KMS-11 (cell line): ENCODE measurements around the gene EXPH5.

Source experiments
- H2AFZ ChIP-seq: fragments of 200-600 bp; sonication (generic); 2 replicates; pipeline ENCODE4 v1.6.1; 2016; ENCODE audit warnings: antibody characterized with exemption, mixed run types, low read depth
- H3K27ac ChIP-seq: fragments of 200-600 bp; sonication (generic); 2 replicates; pipeline ENCODE4 v1.6.1; 2016; ENCODE audit warnings: mild to moderate bottlenecking, mixed run types
- H3K27me3 ChIP-seq: fragments of 200-600 bp; sonication (generic); 2 replicates; pipeline ENCODE4 v1.6.1; 2017; ENCODE audit warnings: mild to moderate bottlenecking, low read depth, mixed run types, moderate library complexity; ENCODE audit not compliant: insufficient read depth
- H3K36me3 ChIP-seq: fragments of 200-600 bp; sonication (generic); 2 replicates; pipeline ENCODE4 v1.6.1; 2017; ENCODE audit warnings: mild to moderate bottlenecking, mixed run types; ENCODE audit not compliant: insufficient read depth
- H3K4me1 ChIP-seq: fragments of 200-600 bp; sonication (generic); 2 replicates; pipeline ENCODE4 v1.6.1; 2016; ENCODE audit warnings: mild to moderate bottlenecking, low read depth, mixed run types; ENCODE audit not compliant: poor library complexity, severe bottlenecking
- H3K4me2 ChIP-seq: fragments of 200-600 bp; sonication (generic); 2 replicates; pipeline ENCODE4 v1.7.0; 2016; ENCODE audit warnings: mild to moderate bottlenecking, mixed run types
- H3K4me3 ChIP-seq: fragments of 200-600 bp; sonication (generic); IDR thresholded peaks from 2 replicates; pipeline ENCODE4 v1.6.1; 2017; ENCODE audit warnings: low read depth, low read length, mixed read lengths; ENCODE audit not compliant: insufficient read depth
- H3K79me2 ChIP-seq: fragments of 200-600 bp; sonication (generic); 2 replicates; pipeline ENCODE4 v1.6.1; 2016; ENCODE audit warnings: low read depth, mixed run types; ENCODE audit not compliant: insufficient read depth
- H3K9ac ChIP-seq: fragments of 200-600 bp; sonication (generic); 2 replicates; pipeline ENCODE4 v1.6.1; 2016; ENCODE audit warnings: mild to moderate bottlenecking, mixed run types
- H4K20me1 ChIP-seq: fragments of 200-600 bp; sonication (generic); 2 replicates; pipeline ENCODE4 v1.6.1; 2016; ENCODE audit warnings: mild to moderate bottlenecking, mixed run types; ENCODE audit not compliant: insufficient read depth
- CTCF ChIP-seq: fragments of 200-600 bp; sonication (generic); conservative IDR thresholded peaks from 2 replicates; pipeline ENCODE4 v1.6.1; 2017; ENCODE audit warnings: low read depth, mild to moderate bottlenecking, antibody characterized with exemption, low read length, moderate library complexity, mixed read lengths

The EXPH5 gene

GRCh38 chr11:108593923-108594434, 411 bp upstream of the EXPH5 start:
- no peaks in the 10 kb centered on the region for H4K20me1 ChIP-seq
- no peaks in the 10 kb centered on the region for H3K79me2 ChIP-seq
- no peaks in the 10 kb centered on the region for H3K27me3 ChIP-seq
- H3K4me2 ChIP-seq = peak overlapping the region; percentile 15; the same call in 1 of the 2 replicates
- TF ChIP-seq CTCF = no peak
- H3K9ac ChIP-seq = no peak overlapping the region
- no peaks in the 10 kb centered on the region for H3K36me3 ChIP-seq
- H3K4me1 ChIP-seq = peaks cover 4% of the 10 kb centered on the region
- H2AFZ ChIP-seq = peak overlapping the region; percentile 90
- H3K4me3 ChIP-seq = no peak overlapping the region
- no peak overlapping the region for H3K27ac ChIP-seq

- no peaks in the 10 kb centered on the region for H3K27me3 ChIP-seq
- H3K4me3 ChIP-seq = no peak overlapping the region
- H3K27ac ChIP-seq = no peak overlapping the region; the same call in 1 of the 2 replicates
- H3K9ac ChIP-seq = peak overlapping the region; percentile 64; the same call in 1 of the 2 replicates
- H4K20me1 ChIP-seq = no peaks in the 10 kb centered on the region
- no peak for TF ChIP-seq CTCF
- peaks cover 4% of the 10 kb centered on the region for H3K4me1 ChIP-seq
- no peaks in the 10 kb centered on the region for H3K36me3 ChIP-seq
- peak overlapping the region; percentile 90 for H2AFZ ChIP-seq
- no peaks in the 10 kb centered on the region for H3K79me2 ChIP-seq
- peak overlapping the region; percentile 60 for H3K4me2 ChIP-seq
Observed at GRCh38 chr11:108592591-108593213, 866 bp downstream of the EXPH5 start.

- Histone ChIP-seq H3K9ac (no peak overlapping the region), H3K4me2 (peak overlapping the region; percentile 60; the same call in 1 of the 2 replicates), H2AFZ (no peak overlapping the region), H3K4me3 (no peak overlapping the region), H3K79me2 (no peaks in the 10 kb centered on the region), H4K20me1 (no peaks in the 10 kb centered on the region), H3K27me3 (no peaks in the 10 kb centered on the region), H3K4me1 (peaks cover 4% of the 10 kb centered on the region), H3K27ac (no peak overlapping the region), H3K36me3 (no peaks in the 10 kb centered on the region)
- TF ChIP-seq CTCF = no peak
Observed at GRCh38 chr11:108591893-108592292, 1.7 kb downstream of the EXPH5 start.

- H2AFZ ChIP-seq = no peak overlapping the region
- H3K27me3 ChIP-seq = no peaks in the 10 kb centered on the region
- no peaks in the 10 kb centered on the region for H3K36me3 ChIP-seq
- H3K9ac ChIP-seq = no peak overlapping the region
- H3K4me2 ChIP-seq = no peak overlapping the region
- no peak for TF ChIP-seq CTCF
- no peak overlapping the region for H3K4me3 ChIP-seq
- no peak overlapping the region for H3K27ac ChIP-seq
- no peaks in the 10 kb centered on the region for H3K79me2 ChIP-seq
- H3K4me1 ChIP-seq = peaks cover 3% of the 10 kb centered on the region
- no peaks in the 10 kb centered on the region for H4K20me1 ChIP-seq
Observed at GRCh38 chr11:108589136-108589535, 4.4 kb downstream of the EXPH5 start.
